ENCODE measurements around the gene TPM1. TPM values are rescaled to one million over a fixed set of nuclear protein-coding genes. Genes with fewer than 3 reads are reported as not detected.
A peak's percentile ranks its signal among the peaks of the same experiment; 100 is the strongest.

The TPM1 gene
- polyA plus RNA-seq, 1 of the 3 experiments (the other 2 are of a cell fraction) = 1,371 TPM

DNA sequence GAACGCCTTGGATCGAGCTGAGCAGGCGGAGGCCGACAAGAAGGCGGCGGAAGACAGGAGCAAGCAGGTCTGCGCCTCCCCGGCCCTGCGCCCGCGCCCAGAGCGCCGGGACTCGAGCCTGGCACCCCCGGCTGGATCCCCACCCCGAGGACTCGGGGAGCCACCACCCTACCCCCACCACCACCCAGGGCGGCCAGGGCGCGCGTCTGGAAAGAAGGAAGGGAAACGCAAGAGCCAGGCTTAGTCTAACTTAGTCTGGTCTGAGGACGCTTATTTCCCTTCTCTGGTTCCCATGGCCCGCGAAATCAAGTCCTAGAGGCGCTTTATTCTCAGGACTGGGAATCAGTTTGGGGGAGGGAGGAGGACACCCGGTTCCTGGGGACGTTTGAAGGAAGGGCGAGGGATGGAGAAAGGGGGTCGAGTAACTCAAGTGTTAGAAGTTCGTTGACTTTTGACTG is 359 bp downstream of the TPM1 start:
- peak overlapping the region; percentile 95 for H3K4me2 ChIP-seq
- H3K79me2 ChIP-seq (ENCODE audit: insufficient read depth) = peaks cover 67% of the 10 kb centered on the region
- peaks cover 56% of the 10 kb centered on the region for H3F3A ChIP-seq (replicated peaks; ENCODE audit: insufficient read depth)
- peak overlapping the region; percentile 80 to 91 for H3K27ac ChIP-seq (ENCODE audit: low read depth in 2 of 2, low read length in 1 of 2)
- peak overlapping the region; percentile 64 to 83 for H3K4me3 ChIP-seq (ENCODE audit: low read depth in 2 of 2, low read length in 1 of 2)
- TF ChIP-seq NFIC (IDR thresholded peaks at IDR 0.05; ENCODE audit: borderline replicate concordance) = no peak
- no peak for TF ChIP-seq TCF12 (IDR thresholded peaks at IDR 0.05)
- no peak for TF ChIP-seq EP300 (IDR thresholded peaks at IDR 0.05; ENCODE audit: borderline replicate concordance in 1 of 2, low read depth in 1 of 2, low read length in 1 of 2)
- TF ChIP-seq, protein P1, sequence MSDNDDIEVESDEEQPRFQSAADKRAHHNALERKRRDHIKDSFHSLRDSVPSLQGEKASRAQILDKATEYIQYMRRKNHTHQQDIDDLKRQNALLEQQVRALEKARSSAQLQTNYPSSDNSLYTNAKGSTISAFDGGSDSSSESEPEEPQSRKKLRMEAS (IDR thresholded peaks at IDR 0.05; ENCODE audit: low read depth) = no peak
- TF ChIP-seq, protein P2, sequence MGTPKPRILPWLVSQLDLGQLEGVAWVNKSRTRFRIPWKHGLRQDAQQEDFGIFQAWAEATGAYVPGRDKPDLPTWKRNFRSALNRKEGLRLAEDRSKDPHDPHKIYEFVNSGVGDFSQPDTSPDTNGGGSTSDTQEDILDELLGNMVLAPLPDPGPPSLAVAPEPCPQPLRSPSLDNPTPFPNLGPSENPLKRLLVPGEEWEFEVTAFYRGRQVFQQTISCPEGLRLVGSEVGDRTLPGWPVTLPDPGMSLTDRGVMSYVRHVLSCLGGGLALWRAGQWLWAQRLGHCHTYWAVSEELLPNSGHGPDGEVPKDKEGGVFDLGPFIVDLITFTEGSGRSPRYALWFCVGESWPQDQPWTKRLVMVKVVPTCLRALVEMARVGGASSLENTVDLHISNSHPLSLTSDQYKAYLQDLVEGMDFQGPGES (IDR thresholded peaks at IDR 0.05; ENCODE audit: low read depth, low read length) = no peak
- TF ChIP-seq GATA2 (CRISPR knock-in tag; IDR thresholded peaks at IDR 0.05) = no peak
- no peak for TF ChIP-seq TEAD4 (IDR thresholded peaks at IDR 0.05; ENCODE audit: borderline replicate concordance, insufficient read depth)
- TF ChIP-seq SMC3 (IDR thresholded peaks at IDR 0.05; ENCODE audit: low read depth, low read length) = no peak
- ChIA-PET CTCF (interaction anchor here (13.6 kb wide), 1 partner anchor 47 kb away, joined by 315 read pairs; no protein-coding TSS in a partner anchor), POLR2A (no interaction called here)
- no peaks in the 10 kb centered on the region for H3K9me3 ChIP-seq
- no peaks in the 10 kb centered on the region for H3K9me2 ChIP-seq
- no peaks in the 10 kb centered on the region for H3K27me3 ChIP-seq (ENCODE audit: insufficient read depth)
- peaks cover 51% of the 10 kb centered on the region for H4K20me1 ChIP-seq (ENCODE audit: insufficient read depth)
- peak; percentile 64 for DNase-seq
- peak overlapping the region; percentile 99 for H3K9ac ChIP-seq
- H2AFZ ChIP-seq (ENCODE audit: low read depth) = no peak overlapping the region
- H3K36me3 ChIP-seq (replicated peaks in 1 of 2; ENCODE audit: control insufficient read depth in 1 of 2, insufficient read depth in 2 of 2, low read length in 1 of 2) = peaks cover 40 to 50% of the 10 kb centered on the region in 2 experiments
- 2% methylated on average over 25 of the region's 31 CpGs for WGBS (ENCODE audit: low lambda C conversion rate)
- peaks cover 6 to 30% of the 10 kb centered on the region in 2 experiments; a peak in 2 of 4 replicates for H3K4me1 ChIP-seq (ENCODE audit: control insufficient read depth in 1 of 2, insufficient read depth in 2 of 2, low read depth in 1 of 2, low read length in 1 of 2)

GRCh38 chr15:63043335-63044076 is 959 bp downstream of the TPM1 start:
- Histone ChIP-seq H3K36me3 (replicated peaks in 1 of 2; ENCODE audit: control insufficient read depth in 1 of 2, insufficient read depth in 2 of 2, low read length in 1 of 2) (peaks cover 40 to 50% of the 10 kb centered on the region in 2 experiments), H3K4me2 (peak overlapping the region; percentile 95), H3F3A (replicated peaks; ENCODE audit: insufficient read depth) (peaks cover 57% of the 10 kb centered on the region), H3K4me3 (ENCODE audit: low read depth in 2 of 2, low read length in 1 of 2) (peak overlapping the region; percentile 64 to 83), H3K9me3 (no peaks in the 10 kb centered on the region), H3K79me2 (ENCODE audit: insufficient read depth) (peaks cover 73% of the 10 kb centered on the region), H3K4me1 (ENCODE audit: control insufficient read depth in 1 of 2, insufficient read depth in 2 of 2, low read depth in 1 of 2, low read length in 1 of 2) (peaks cover 6 to 30% of the 10 kb centered on the region in 2 experiments; a peak in 2 of 4 replicates), H2AFZ (ENCODE audit: low read depth) (no peak overlapping the region), H3K9me2 (no peaks in the 10 kb centered on the region), H4K20me1 (ENCODE audit: insufficient read depth) (peaks cover 54% of the 10 kb centered on the region), H3K27me3 (ENCODE audit: insufficient read depth) (no peaks in the 10 kb centered on the region), H3K27ac (ENCODE audit: low read depth in 2 of 2, low read length in 1 of 2) (peak overlapping the region; percentile 80 to 91), H3K9ac (peak overlapping the region; percentile 99)
- peak; percentile 60 for DNase-seq
- 2% methylated on average over 29 of the region's 54 CpGs for WGBS (ENCODE audit: low lambda C conversion rate)
- POLR2A ChIA-PET = no interaction called here
- CTCF ChIA-PET = interaction anchor here (0.9 to 13.6 kb wide), 3 partner anchors 47 to 262 kb away, joined by 3 to 315 read pairs (median 13); no protein-coding TSS in a partner anchor
- TF ChIP-seq, protein P3, sequence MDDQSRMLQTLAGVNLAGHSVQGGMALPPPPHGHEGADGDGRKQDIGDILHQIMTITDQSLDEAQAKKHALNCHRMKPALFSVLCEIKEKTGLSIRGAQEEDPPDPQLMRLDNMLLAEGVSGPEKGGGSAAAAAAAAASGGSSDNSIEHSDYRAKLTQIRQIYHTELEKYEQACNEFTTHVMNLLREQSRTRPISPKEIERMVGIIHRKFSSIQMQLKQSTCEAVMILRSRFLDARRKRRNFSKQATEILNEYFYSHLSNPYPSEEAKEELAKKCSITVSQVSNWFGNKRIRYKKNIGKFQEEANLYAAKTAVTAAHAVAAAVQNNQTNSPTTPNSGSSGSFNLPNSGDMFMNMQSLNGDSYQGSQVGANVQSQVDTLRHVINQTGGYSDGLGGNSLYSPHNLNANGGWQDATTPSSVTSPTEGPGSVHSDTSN (IDR thresholded peaks at IDR 0.05) = 0 out of 2 replicates have a peak, but pooled peaks have one; percentile 5
- TF ChIP-seq SIN3A (IDR thresholded peaks at IDR 0.05; ENCODE audit: borderline replicate concordance, low read depth, low read length) (no peak; the same call in 1 of the 2 replicates), MXI1 (IDR thresholded peaks at IDR 0.05; ENCODE audit: low read depth, low read length) (no peak), TEAD4 (IDR thresholded peaks at IDR 0.05; ENCODE audit: borderline replicate concordance, insufficient read depth) (0 out of 2 replicates have a peak, but pooled peaks have one; percentile 17)
